Left ventricle myocardium superior (tissue), 1 donor: ENCODE results near the gene TARBP2. TPM values are rescaled to one million over a fixed set of nuclear protein-coding genes. Genes with fewer than 3 reads are reported as not detected.
"Not testable (repeated sequence)": the region's sequence is repeated elsewhere in the genome, so short reads cannot be mapped to it uniquely, and the experiment has no call there.

ENCODE experiments used
- ATAC-seq: fragments of 200-7000 bp; cut with Tn5 transposase; one replicate; pipeline ENCODE4 v1.9.1; 2020; ENCODE audit warnings: mild to moderate bottlenecking, moderate library complexity
- DNase-seq: peaks from one replicate; pipeline ENCODE4 v3.0.0-alpha.2; 2020
- intact Hi-C: fragments of 100-400 bp; cut with micrococcal nuclease; formaldehyde crosslinking; loops from one replicate; pipeline ENCODE4 v1.11.0; 2022
- total RNA-seq: library from RNA; stranded (reverse); fragmentation: NEBNext Ultra II Directional; extraction: Animal tissue kit (Norgen Biotek cat#: 25700); gene quantifications from one replicate; pipeline ENCODE4 v1.2.1, GENCODE V29; 2021
- donor health status: DM: no; HTN: yes; CAD: no; lungs with severe emphysema.

TARBP2 gene
- total RNA-seq, 1 donor from 2014 or later: 10.1 TPM

GRCh38 chr12:53468282-53468681 is 32.8 kb upstream of the TARBP2 start:
- ATAC-seq (peak; percentile 16), DNase-seq (no peak)
- intact Hi-C loops: no loop called here

DNA sequence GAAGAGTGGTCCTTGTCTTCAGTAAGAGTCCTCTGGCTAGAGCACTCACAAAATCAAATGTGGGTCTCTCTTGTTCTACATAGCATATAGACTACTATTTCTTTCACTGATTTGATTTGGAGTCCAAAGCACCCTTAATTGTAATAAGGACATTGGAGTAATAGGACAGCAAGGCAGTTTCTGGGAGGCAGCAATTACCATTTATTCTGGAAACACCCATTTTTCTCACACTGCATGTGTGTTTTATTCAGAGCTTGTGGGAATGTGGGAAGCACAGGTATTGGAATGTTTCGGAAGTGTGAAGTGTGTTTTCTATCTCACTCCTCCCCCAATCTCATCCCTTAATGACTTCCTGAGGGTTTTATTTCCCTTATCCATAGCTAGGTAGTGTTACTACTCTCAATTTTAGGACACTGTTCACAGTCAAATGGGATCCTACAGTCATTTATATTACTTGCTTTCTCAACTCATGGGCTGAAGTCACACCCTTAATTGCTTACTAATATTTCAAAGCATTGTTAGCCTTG is 29.0 kb upstream of the TARBP2 start:
- no peak for DNase-seq
- no peak for ATAC-seq
- intact Hi-C loops: no loop called here

DNA sequence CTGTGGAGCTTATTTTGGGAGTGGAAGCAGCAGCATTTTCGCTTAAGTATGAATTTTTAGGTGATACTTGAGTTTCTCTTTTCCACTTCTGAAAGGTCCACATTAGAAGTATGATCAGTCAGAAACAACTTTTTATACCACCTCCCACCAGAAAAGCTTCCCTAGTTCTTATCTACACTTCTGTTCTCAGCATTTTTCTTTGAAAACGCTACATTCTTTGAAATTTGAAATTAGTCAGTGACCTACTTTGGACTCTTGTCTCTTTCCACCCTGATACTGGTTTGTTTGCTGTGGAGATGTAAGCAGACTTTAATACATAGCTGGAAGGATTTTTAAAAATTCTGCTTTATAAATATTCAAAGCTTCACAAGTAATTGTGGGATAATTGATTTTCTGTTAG is 27.0 kb upstream of the TARBP2 start:
- DNase-seq (no peak), ATAC-seq (no peak)
- intact Hi-C loops: no loop called here

GRCh38 chr12:53474819-53475218 is 26.3 kb upstream of the TARBP2 start:
- DNase-seq (no peak), ATAC-seq (no peak)
- intact Hi-C loops: no loop called here

DNA sequence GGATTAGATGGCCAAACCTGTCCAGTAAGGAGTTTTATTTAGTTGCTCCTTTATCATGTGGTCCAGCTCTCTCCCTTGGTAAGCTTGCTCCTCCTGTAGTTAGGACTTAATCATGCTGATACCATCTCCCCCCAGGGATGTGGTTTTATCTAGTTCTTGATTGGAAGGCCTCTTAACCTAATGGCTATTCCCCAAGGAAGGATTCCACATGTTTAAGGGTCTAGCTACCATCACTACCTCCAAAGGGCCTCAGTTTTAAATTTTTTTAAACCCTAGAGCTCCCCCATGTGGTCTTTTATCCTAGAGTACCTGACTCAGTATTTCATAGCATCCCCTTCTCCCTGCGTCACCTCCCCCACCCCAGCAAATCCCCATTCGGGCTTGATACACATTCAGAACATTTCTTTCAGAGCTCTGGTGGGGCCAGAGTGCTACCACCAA is 24.3 kb upstream of the TARBP2 start:
- DNase-seq: no peak
- intact Hi-C loops: no loop called here
- peak; percentile 41 for ATAC-seq

- DNase-seq (no peak), ATAC-seq (no peak)
- intact Hi-C loops: no loop called here
Observed at GRCh38 chr12:53478865-53479264, 22.2 kb upstream of the TARBP2 start.

DNA sequence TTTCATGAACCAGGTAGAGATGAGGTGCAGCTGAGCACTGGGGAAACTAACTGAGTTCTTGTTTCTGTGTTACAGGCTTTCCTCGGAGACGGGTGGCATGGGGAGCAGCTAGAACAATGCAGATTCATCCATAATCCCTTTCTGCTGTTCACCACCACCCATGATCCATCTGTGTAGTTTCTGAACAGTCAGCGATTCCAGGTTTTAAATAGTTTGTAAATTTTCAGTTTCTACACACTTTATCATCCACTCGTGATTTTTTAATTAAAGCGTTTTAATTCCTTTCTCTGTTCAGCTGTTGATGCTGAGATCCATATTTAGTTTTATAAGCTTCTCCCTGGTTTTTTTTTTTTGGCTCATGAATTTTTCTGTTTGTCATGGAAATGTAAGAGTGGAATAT is 21.8 kb upstream of the TARBP2 start:
- DNase-seq (no peak), ATAC-seq (no peak)
- intact Hi-C loops: no loop called here

DNA sequence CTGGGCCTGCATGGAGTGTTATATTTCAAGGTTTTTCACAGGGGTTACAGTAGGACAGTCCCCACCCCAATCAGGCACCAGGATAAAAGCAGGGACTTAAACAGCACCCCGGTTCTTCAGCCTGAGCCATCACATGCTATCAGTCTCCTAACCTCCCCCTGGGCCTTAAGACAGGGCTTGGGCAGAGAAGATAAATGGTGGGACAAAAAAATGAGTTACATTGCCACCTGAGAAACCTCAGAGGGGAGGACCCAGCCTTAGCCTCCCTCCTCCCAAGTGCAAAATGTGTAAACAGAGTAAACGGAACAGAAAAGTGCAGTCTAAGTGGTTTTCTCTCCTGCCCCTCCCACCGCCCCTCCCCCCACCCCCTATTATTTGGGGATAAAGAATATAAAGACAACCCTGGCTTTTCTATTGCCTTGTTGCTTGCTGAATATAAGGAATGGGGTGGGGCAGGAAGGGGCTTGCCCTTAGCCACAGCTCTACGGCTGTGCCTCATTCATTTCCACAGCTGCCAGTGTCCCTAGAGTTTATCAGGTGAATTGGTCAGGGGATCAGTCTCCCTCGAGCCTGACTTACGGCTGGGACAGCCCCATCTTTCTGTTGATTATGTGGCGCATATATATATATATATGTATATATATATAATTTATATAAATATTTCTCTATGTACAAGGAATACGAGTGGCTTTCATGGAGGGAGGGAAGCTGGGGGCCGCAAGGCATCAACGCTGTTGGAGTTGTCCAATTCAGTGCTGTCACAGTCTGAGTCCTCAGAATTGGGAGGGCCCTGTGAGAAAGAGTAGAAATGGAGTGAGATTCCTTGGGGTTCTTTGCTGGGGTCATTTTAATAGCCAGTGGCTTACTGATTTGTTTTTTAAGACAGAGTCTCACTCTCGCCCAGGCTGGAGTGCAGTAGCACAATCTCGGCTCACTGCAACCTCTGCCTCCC is 20.3 kb upstream of the TARBP2 start:
- DNase-seq: no peak
- no peak for ATAC-seq
- intact Hi-C loops: no loop called here

DNA sequence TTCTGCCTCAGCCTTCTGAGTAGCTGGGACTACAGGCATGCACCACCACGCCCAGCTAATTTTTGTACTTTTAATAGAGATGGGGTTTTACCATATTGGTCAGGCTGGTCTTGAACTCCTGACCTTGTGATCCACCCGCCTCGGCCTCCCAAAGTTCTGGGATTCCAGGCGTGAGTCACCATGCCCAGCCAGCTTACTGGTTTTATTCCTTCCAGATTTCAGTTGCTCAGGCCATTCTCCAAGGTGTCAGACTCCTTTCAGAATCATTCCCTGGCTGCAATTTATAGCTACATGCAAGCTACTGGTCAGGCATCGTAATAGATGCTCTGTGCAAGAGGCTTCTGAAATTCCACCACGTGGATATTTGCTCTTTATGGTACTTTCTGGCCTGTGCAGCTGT is 19.6 kb upstream of the TARBP2 start:
- ATAC-seq, DNase-seq, intact Hi-C loops: not testable (repeated sequence)

DNA sequence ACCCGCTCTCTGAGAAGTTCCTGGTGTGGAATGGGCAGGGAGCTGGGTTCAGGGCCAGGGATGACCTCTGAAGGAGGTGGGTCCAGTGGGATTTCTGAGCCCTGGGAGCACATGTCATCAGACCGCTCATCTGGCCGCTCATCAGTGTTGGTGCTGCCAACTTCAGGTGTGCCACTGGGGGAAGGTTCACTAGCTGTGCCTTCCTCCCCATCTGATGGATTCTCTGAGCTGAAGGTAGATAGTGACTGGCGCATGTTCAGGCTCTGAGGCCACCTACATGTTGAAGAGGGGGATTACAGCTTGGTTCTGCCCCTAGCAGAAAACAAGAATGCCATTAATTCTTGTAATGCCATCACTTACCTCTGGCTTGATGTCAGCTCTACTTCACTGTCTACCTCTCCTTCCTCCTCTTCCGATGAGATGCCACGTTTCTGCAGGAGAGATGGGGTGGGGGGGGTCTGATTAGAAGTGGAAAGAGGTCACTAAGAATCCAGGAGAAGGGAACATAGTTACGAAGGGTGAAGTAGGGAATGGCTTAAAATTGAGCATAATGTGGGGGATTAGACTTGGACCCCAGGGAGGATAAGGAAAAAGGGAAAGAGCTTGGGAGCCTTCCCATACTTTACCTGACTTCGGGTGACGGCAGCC is 19.0 kb upstream of the TARBP2 start:
- intact Hi-C loops: no loop called here
- ATAC-seq (peak; percentile 2), DNase-seq (no peak)

DNA sequence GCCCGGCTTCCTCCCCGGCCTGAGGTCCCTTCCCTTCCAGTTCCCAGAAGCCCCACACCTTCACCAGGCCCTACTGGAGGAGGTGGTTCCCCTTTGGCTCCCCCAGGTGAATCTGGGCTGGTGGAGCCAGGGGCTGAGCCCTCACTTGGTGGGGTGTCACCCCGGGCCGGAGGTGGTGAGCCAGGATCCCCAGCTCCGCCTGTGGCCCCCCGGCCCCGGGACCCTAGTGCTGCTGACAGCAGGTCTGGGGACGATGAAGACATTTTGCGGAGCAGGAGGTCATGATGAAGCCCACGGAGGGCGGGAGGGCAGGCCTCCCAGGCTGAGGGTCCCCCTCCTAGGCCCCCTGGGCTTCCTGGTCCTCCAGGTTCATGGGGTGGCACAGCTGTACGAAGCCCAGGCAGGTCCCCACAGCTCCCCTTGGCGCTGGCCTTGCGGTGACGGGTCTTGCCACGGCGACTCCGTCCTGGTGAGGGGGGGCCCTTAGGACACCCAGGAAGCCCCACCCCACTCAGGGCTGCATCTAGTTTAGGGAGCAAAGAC is 18.4 kb upstream of the TARBP2 start:
- no peak for DNase-seq
- intact Hi-C loops: no loop called here
- peak; percentile 24 for ATAC-seq

DNA sequence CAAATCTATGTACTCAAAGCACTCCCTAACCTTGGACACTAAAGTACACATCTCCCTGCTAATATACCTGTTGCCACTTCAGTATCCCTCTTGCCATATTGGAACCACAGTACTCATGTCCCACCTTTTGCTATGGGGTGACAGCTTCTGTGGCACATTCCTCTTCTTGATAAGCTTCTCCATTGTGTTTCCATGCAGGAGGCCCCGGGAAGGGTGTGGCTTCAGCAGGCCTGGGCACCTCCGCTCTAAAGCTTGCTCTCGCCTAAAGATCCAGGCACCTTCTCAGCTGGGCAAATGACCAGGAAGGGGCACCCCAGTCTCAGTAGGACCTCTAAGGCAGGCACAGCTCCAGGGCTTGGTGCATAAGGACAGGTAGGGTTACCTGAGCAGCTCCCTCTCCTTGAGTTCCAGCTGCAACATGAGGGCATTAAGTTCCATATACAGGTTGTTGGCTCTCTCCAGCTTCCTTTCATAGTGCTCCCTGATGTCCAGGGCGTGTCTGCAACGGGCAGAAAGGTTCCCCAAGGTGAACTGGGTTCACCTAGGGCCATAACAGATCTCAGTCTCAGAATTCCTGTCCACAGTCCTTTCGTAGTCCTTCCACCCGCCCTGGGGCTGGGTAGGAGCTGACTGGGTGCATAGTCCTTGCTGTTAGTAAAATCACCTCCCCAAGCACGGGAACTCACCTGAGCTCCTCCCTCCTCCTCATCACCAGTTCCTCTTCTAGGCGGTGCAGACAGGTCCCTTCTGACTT is 17.7 kb upstream of the TARBP2 start:
- DNase-seq: no peak
- intact Hi-C loops: no loop called here
- peak; percentile 11 for ATAC-seq

DNA sequence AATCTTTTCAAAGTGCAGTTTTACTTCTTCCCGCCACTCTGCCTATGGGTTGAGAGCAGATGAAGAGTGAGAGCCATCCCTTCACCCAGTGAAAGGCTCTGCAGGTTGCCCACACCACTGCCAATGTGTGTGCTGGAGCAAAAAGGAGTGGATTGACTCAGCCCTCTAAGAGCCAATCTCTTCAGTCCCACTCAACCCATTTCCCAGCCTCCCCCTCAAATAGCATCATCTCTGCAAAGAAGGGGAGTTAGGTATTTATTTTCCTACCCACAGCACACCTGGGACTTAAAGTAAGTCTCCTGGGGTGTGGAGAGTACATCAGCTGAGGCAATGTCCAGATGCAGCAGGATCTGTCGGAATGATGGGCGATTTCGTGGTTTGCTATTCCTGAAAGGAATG is 17.1 kb upstream of the TARBP2 start:
- ATAC-seq: no peak
- DNase-seq: no peak
- intact Hi-C loops: no loop called here

- intact Hi-C loops: no loop called here
- ATAC-seq (no peak), DNase-seq (no peak)
Observed at GRCh38 chr12:53484686-53485575, 16.2 kb upstream of the TARBP2 start.

- no peak for ATAC-seq
- no peak for DNase-seq
- intact Hi-C loops: no loop called here
Observed at GRCh38 chr12:53485955-53486735, 14.9 kb upstream of the TARBP2 start.

- no peak for ATAC-seq
- intact Hi-C loops: no loop called here
Observed at GRCh38 chr12:53486736-53487487, 14.2 kb upstream of the TARBP2 start.

GRCh38 chr12:53489242-53489864 is 11.7 kb upstream of the TARBP2 start:
- intact Hi-C loops: no loop called here

More at GRCh38 chr12:53486736-53487487, 14.2 kb upstream of the TARBP2 start:
- DNase-seq: no peak

More at GRCh38 chr12:53489242-53489864, 11.7 kb upstream of the TARBP2 start:
- ATAC-seq (no peak), DNase-seq (no peak)
